Coronary artery (tissue), 2 donors: Measurements from ENCODE around the gene LUC7L3.
"Not testable (repeated sequence)": the region's sequence is repeated elsewhere in the genome, so short reads cannot be mapped to it uniquely, and the experiment has no call there.

ENCODE experiments used
- DNase-seq: peaks from one replicate; pipeline ENCODE4 v3.0.0-alpha.2; 2017; ENCODE audit warnings: low spot score
- H3K27ac ChIP-seq, 2 donors: fragments of 200-600 bp; sonication (generic); one replicate each; pipeline ENCODE4 v1.5.1; 2016 to 2019
- H3K4me3 ChIP-seq: fragments of 200-600 bp; sonication (generic); 2 replicates; pipeline ENCODE4 v1.5.1; 2016; ENCODE audit warnings: mild to moderate bottlenecking, moderate library complexity
- TF ChIP-seq, protein P1 (sequence below): fragments of 200-600 bp; sonication (generic); IDR thresholded peaks from one replicate; pipeline ENCODE4 v1.5.1; 2019; ENCODE audit warnings: antibody characterized with exemption

The LUC7L3 gene

DNA sequence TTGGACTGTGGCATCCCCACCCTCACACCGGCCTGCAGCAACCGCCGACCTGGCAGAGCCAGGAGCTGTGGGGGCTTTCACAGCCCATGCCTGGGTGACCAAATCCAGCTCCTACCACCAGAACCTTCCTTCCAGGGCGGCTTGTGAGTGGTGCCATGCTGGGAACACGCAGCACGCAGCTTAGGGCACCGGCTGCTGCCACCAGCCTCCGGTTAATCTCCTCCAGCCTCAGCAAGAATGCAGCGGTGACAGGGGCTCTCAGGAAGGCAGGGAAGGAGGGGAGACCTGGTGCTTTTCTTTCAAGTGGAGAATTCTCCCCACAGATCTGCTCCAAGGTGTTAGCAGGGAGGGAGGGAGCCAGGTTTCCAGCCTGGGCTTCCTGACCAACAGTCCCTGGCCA is 80.2 kb downstream of the LUC7L3 start:
- no peak for DNase-seq
- H3K27ac ChIP-seq = no peak overlapping the region
- no peak overlapping the region for H3K4me3 ChIP-seq
- TF ChIP-seq, protein P1, sequence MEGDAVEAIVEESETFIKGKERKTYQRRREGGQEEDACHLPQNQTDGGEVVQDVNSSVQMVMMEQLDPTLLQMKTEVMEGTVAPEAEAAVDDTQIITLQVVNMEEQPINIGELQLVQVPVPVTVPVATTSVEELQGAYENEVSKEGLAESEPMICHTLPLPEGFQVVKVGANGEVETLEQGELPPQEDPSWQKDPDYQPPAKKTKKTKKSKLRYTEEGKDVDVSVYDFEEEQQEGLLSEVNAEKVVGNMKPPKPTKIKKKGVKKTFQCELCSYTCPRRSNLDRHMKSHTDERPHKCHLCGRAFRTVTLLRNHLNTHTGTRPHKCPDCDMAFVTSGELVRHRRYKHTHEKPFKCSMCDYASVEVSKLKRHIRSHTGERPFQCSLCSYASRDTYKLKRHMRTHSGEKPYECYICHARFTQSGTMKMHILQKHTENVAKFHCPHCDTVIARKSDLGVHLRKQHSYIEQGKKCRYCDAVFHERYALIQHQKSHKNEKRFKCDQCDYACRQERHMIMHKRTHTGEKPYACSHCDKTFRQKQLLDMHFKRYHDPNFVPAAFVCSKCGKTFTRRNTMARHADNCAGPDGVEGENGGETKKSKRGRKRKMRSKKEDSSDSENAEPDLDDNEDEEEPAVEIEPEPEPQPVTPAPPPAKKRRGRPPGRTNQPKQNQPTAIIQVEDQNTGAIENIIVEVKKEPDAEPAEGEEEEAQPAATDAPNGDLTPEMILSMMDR = no peak

DNA sequence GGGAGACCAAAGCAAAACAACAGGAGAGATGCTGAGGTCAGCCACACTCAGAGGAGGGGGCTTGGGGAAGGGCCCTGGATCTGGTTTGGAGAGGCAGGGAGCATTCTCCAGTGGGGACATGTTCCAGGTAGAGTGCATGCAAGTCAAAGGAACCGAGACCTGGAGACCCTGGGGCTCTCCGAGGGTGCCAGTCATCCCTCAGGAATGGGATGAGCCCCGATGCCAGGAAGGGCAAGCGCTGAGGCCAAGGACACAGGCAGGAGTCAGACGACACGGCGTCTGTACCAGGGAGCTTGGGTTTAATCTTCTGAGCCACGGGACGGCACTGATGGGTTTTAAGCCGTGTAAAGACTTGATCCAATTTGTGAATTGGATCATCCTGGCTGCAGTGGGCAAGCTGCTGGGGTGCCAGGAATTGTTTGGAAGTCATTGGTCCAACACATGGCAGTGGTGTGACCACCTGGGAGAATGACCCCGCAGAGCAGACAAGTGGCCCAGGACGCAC is 80.8 kb downstream of the LUC7L3 start:
- TF ChIP-seq, protein P1 = no peak
- Histone ChIP-seq H3K27ac (no peak overlapping the region), H3K4me3 (no peak overlapping the region)
- no peak for DNase-seq

DNA sequence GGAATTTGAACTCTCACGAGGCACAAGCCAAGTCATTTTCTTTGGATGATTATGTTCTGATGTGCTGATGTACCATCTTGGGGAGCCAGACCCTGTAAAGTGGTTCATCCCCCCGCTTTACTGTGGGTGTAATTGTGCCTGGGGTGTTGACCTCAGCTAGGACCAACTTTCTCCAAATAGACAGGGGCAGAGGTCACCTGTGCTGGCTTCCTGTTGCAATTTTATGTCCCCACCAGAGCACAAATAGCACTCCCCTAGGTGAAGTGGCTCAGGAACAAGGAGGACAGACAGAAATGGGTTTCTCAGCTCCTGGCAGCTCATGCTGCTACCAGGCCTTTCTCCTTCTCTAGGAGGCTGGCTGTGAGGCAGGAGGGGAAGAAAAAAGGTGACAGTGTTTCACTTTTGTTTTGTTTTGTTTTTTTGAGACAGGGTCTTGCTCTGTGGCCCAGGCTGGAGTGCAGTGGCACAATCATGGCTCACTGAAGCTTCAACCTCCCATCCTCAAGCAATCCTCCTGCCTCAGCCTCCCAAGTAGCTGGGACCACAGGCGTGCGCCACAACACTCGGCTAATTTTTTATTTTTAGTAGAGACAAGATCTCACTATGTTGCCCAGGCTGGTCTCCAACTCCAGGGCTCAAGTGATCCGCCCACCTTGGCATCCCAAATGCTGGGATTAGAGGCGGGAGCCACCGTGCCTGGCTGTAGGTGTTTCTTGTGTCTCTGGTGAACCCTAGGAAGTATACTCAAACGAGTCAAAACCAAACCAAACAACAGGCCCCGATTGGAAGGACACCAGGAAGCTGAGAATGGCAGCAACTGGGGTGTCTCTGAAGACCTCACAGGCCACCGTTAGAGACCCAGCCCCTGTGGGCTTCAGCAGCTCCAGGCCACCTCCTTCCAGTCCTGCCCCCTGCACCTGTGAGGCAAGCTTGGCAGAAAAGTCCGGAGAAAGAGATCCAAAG is 83.5 kb downstream of the LUC7L3 start:
- DNase-seq = no peak
- no peak overlapping the region for H3K4me3 ChIP-seq
- TF ChIP-seq, protein P1 = no peak
- H3K27ac ChIP-seq = no peak overlapping the region

DNA sequence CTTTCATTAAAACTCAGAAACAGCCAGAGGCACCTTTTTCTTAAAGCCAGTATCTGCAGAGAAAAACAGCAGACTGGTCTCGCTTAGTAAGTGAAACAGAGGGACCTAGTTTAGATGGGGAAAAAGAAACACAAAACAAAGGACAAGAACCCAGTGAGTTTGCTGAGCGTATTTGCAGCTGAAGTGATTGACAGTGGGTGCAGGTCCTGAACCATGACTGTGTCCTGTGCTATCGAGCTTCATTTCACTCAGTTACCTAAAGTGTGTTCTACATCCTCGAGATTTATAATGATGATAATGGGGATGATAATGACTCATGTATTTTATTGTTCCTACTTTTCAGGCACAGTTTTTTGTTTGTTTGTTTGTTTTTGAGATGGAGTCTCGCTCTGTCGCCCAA is 84.3 kb downstream of the LUC7L3 start:
- no peak for DNase-seq
- Histone ChIP-seq H3K4me3 (no peak overlapping the region), H3K27ac (no peak overlapping the region)
- TF ChIP-seq, protein P1 = no peak

DNA sequence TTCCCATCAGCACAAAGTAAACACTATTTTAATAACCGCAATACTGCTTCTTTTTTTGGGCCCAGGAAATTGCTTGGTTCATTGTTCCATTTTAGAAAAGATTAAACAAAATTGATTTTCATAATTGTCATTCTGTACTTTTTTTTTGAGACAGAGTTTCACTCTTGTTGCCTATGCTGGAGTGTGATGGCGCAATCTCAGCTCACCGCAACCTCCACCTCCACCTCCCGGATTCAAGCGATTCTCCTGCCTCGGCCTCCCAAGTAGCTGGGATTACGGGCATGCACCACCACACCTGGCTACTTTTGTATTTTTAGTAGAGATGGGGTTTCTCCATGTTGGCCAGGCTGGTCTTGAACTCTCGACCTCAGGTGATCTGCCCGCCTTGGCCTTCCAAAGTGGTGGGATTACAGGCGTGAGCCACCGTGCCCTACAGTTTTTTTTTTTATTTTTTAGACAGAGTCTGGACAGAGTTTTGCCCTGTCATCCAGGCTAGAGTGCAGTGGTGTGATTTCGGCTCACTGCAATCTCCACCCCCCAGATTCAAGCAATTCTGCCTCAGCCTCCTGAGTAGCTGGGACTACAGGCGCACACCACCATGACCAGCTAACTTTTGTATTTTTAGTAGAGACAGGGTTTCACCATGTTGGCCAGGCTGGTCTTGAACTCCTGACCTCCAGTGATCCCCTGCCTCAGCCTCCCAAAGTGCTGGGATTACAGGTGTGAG is 85.5 kb downstream of the LUC7L3 start:
- not testable (repeated sequence) for DNase-seq, H3K27ac ChIP-seq, H3K4me3 ChIP-seq

DNA sequence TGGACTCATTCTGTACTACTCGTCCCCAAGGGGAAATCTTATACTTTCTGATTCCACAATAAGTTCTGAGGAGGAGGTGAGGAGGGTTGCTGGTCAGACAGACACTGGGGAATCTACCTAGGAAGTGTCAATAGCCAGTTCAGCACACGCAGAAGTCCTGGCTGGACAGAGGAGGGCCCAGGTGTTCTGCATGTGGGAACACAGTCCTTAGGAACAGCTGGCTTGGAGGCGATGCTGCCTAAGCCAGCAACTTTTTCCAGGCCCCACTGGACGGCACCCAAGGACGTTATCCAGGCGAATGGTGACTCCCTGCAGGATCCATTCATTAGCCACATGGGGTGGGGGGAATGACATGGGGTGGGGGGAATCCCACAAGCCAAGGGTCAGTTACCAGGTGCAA is 86.1 kb downstream of the LUC7L3 start:
- TF ChIP-seq, protein P1 = no peak
- DNase-seq = no peak
- Histone ChIP-seq H3K4me3 (no peak overlapping the region), H3K27ac (no peak overlapping the region)
